Measurements from ENCODE around the gene SNRNP40. TPM values are rescaled to one million over a fixed set of nuclear protein-coding genes. Genes with fewer than 3 reads are reported as not detected.

Gene SNRNP40
- total and polyA plus RNA-seq, 2 donors (not counting 3 experiments of a cell fraction or from before 2014, with no cell fraction given): 66.3 to 78.1 TPM

DNA sequence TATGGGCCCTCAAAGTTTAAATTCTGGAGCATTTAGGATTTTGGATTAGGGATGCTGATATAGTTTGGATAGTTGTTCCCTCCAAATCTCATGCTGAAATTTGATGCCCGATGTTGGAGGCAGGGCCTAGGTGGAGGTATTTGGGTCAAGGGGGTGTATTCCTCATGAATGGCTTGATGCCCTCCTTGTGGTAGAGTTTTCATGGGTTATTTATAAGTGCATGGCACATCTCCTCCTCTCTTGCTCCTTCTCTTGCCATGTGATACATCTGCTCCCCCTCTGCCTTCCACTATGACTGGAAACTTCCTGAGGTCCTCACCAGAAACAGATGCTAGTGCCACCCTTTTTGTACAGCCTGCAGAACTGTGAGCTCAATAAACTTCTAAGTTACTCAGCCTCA, 39.4 kb downstream of the SNRNP40 start:
- no peak overlapping the region for H3K27ac ChIP-seq (ENCODE audit: insufficient read depth, low read depth, low read length)
- no peaks in the 10 kb centered on the region for H3K9me1 ChIP-seq (replicated peaks; ENCODE audit: control insufficient read depth, extremely low read depth, insufficient read depth, low read length)
- no peaks in the 10 kb centered on the region for H3K4me1 ChIP-seq (ENCODE audit: control insufficient read depth, extremely low read depth, insufficient read depth, low read length)
- intact Hi-C loops (cut with micrococcal nuclease) (no loop called here), dilution Hi-C loops (cut with MboI; ENCODE audit: extremely low pct_ligation_motif_present, low sequenced_read_pairs) (no loop called here)
- H3K4me2 ChIP-seq (ENCODE audit: insufficient read depth, low read length): no peak overlapping the region
- DNase-seq (ENCODE audit: low read depth, low spot score): no peak
- no TSS peak for BruUV-seq (replicated peaks)
- H3K27me3 ChIP-seq (ENCODE audit: control insufficient read depth in 2 of 2, insufficient read depth in 2 of 2, low read length in 2 of 2): no peaks in the 10 kb centered on the region
- no peak for FAIRE-seq
- H4K20me1 ChIP-seq (replicated peaks; ENCODE audit: control insufficient read depth, extremely low read depth, insufficient read depth, low read length): no peaks in the 10 kb centered on the region
- H2AFZ ChIP-seq (ENCODE audit: low read depth, low read length): no peak overlapping the region
- H3K79me2 ChIP-seq (ENCODE audit: control insufficient read depth, insufficient read depth, low read length): no peaks in the 10 kb centered on the region
- no peak overlapping the region for H3K9ac ChIP-seq (replicated peaks; ENCODE audit: extremely low read depth, insufficient read depth, low read length)
- POLR2A ChIA-PET: no interaction called here
- TF ChIP-seq CTCF (IDR thresholded peaks at IDR 0.05; ENCODE audit: extremely low read depth in 1 of 2, insufficient read depth in 1 of 2, low read depth in 1 of 2, low read length in 2 of 2) (no peak), POLR2A (IDR thresholded peaks at IDR 0.05; ENCODE audit: low read depth, low read length) (no peak), FOS (IDR thresholded peaks at IDR 0.05; ENCODE audit: borderline replicate concordance, insufficient read depth, low read length) (no peak), GATA2 (IDR thresholded peaks at IDR 0.05; ENCODE audit: insufficient read depth, insufficient read length, low read depth, low read length) (no peak), MAX (IDR thresholded peaks at IDR 0.05; ENCODE audit: insufficient read depth, insufficient read length) (no peak), JUN (IDR thresholded peaks at IDR 0.05; ENCODE audit: borderline replicate concordance, insufficient read depth, insufficient read length, low read depth) (no peak), MYC (IDR thresholded peaks at IDR 0.05; ENCODE audit: low read depth, low read length) (no peak), EZH2 (IDR thresholded peaks at IDR 0.05; ENCODE audit: borderline replicate concordance, low read depth, low read length, severe bottlenecking) (no peak), POLR2AphosphoS5 (IDR thresholded peaks at IDR 0.05; ENCODE audit: insufficient read depth, low read depth, low read length) (no peak)
- CTCF ChIA-PET: no interaction called here
- no peaks in the 10 kb centered on the region for H3K9me3 ChIP-seq (replicated peaks; ENCODE audit: control insufficient read depth, insufficient read depth, low read length)
- H3K4me3 ChIP-seq (replicated peaks in 1 of 3; ENCODE audit: insufficient read depth in 1 of 3, low read depth in 1 of 3, low read length in 3 of 3): no peak overlapping the region
- H3K36me3 ChIP-seq (ENCODE audit: control insufficient read depth in 2 of 2, extremely low read depth in 1 of 2, insufficient read depth in 2 of 2, low read length in 2 of 2): peaks cover 8 to 22% of the 10 kb centered on the region in 2 experiments
